ENCODE results near the gene ZNF287. TPM values are rescaled to one million over a fixed set of nuclear protein-coding genes. Genes with fewer than 3 reads are reported as not detected.
A peak's percentile ranks its signal among the peaks of the same experiment; 100 is the strongest.

Gene ZNF287
- total RNA-seq, 1 experiment from 2014 or later = 7.9 TPM

GRCh38 chr17:16511593-16511992 lies 57.4 kb downstream of the ZNF287 start:
- Mint-ChIP-seq H3K27ac (ENCODE audit: unreplicated experiment) (no peak overlapping the region), H3K4me1 (ENCODE audit: low read depth, unreplicated experiment) (peaks cover 21% of the 10 kb centered on the region), H3K4me3 (ENCODE audit: unreplicated experiment) (no peak overlapping the region), H3K36me3 (ENCODE audit: insufficient read depth, unreplicated experiment) (no peaks in the 10 kb centered on the region), H3K9me3 (ENCODE audit: unreplicated experiment) (peaks cover 21% of the 10 kb centered on the region), H3K27me3 (ENCODE audit: insufficient read depth, unreplicated experiment) (no peaks in the 10 kb centered on the region)
- no peak for TF ChIP-seq CTCF (IDR thresholded peaks at IDR 0.05; ENCODE audit: insufficient read depth in 1 of 2, low read depth in 1 of 2, low read length in 1 of 2, severe bottlenecking in 1 of 2, unreplicated experiment in 1 of 2)
- no peak for DNase-seq
- BruUV-seq (replicated peaks) = no TSS peak
- ChIA-PET POLR2A (interaction anchor here (0.6 kb wide), 1 partner anchor 469 kb away, joined by 14 read pairs; no protein-coding TSS in a partner anchor), CTCF (no interaction called here)
- H3K4me1 ChIP-seq = peaks cover 12% of the 10 kb centered on the region
- H3K36me3 ChIP-seq (ENCODE audit: control insufficient read depth, insufficient read depth, low read length) = no peaks in the 10 kb centered on the region
- H3K9me3 ChIP-seq = no peaks in the 10 kb centered on the region
- H3K4me3 ChIP-seq (ENCODE audit: low read depth, low read length) = no peak overlapping the region
- no peaks in the 10 kb centered on the region for H3K27me3 ChIP-seq (replicated peaks; ENCODE audit: control insufficient read depth, insufficient read depth, low read length)
- intact Hi-C loops (cut with micrococcal nuclease; ENCODE audit: unreplicated experiment) = no loop called here

GRCh38 chr17:16507918-16508533 lies 61.0 kb downstream of the ZNF287 start:
- H3K27me3 Mint-ChIP-seq (ENCODE audit: insufficient read depth, unreplicated experiment) = no peaks in the 10 kb centered on the region
- POLR2A ChIA-PET = no interaction called here
- BruUV-seq (replicated peaks) = no TSS peak
- Histone ChIP-seq H3K4me3 (ENCODE audit: low read depth, low read length) (no peak overlapping the region), H3K9me3 (no peaks in the 10 kb centered on the region), H3K4me1 (peaks cover 31% of the 10 kb centered on the region), H3K36me3 (ENCODE audit: control insufficient read depth, insufficient read depth, low read length) (no peaks in the 10 kb centered on the region), H3K27me3 (replicated peaks; ENCODE audit: control insufficient read depth, insufficient read depth, low read length) (no peaks in the 10 kb centered on the region)
- peaks cover 40% of the 10 kb centered on the region for H3K4me1 Mint-ChIP-seq (ENCODE audit: low read depth, unreplicated experiment)
- peaks cover 17% of the 10 kb centered on the region for H3K9me3 Mint-ChIP-seq (ENCODE audit: unreplicated experiment)
- intact Hi-C loops (cut with micrococcal nuclease; ENCODE audit: unreplicated experiment) = no loop called here
- H3K27ac Mint-ChIP-seq (ENCODE audit: unreplicated experiment) = no peak overlapping the region
- CTCF ChIA-PET = interaction anchor here (0.8 to 1.9 kb wide), 2 partner anchors 13 to 151 kb away, joined by 3 to 4 read pairs; no protein-coding TSS in a partner anchor
- H3K36me3 Mint-ChIP-seq (ENCODE audit: insufficient read depth, unreplicated experiment) = no peaks in the 10 kb centered on the region
- no peak overlapping the region for H3K4me3 Mint-ChIP-seq (ENCODE audit: unreplicated experiment)
- no peak for TF ChIP-seq CTCF (IDR thresholded peaks at IDR 0.05; ENCODE audit: insufficient read depth in 1 of 2, low read depth in 1 of 2, low read length in 1 of 2, severe bottlenecking in 1 of 2, unreplicated experiment in 1 of 2)
- DNase-seq = no peak

- Mint-ChIP-seq H3K36me3 (ENCODE audit: insufficient read depth, unreplicated experiment) (no peaks in the 10 kb centered on the region), H3K4me3 (ENCODE audit: unreplicated experiment) (no peak overlapping the region), H3K27me3 (ENCODE audit: insufficient read depth, unreplicated experiment) (no peaks in the 10 kb centered on the region), H3K9me3 (ENCODE audit: unreplicated experiment) (peaks cover 17% of the 10 kb centered on the region), H3K4me1 (ENCODE audit: low read depth, unreplicated experiment) (peaks cover 40% of the 10 kb centered on the region), H3K27ac (ENCODE audit: unreplicated experiment) (peak overlapping the region; percentile 77)
- POLR2A ChIA-PET = no interaction called here
- Histone ChIP-seq H3K27me3 (replicated peaks; ENCODE audit: control insufficient read depth, insufficient read depth, low read length) (no peaks in the 10 kb centered on the region), H3K4me1 (peaks cover 26% of the 10 kb centered on the region), H3K36me3 (ENCODE audit: control insufficient read depth, insufficient read depth, low read length) (no peaks in the 10 kb centered on the region), H3K9me3 (no peaks in the 10 kb centered on the region), H3K4me3 (ENCODE audit: low read depth, low read length) (no peak overlapping the region)
- TF ChIP-seq CTCF (IDR thresholded peaks at IDR 0.05; ENCODE audit: insufficient read depth in 1 of 2, low read depth in 1 of 2, low read length in 1 of 2, severe bottlenecking in 1 of 2, unreplicated experiment in 1 of 2) = no peak
- DNase-seq = no peak
- CTCF ChIA-PET = interaction anchor here (2.3 kb wide), 1 partner anchor 16 kb away, joined by 9 read pairs; no protein-coding TSS in a partner anchor
- no TSS peak for BruUV-seq (replicated peaks)
- intact Hi-C loops (cut with micrococcal nuclease; ENCODE audit: unreplicated experiment) = no loop called here
These were observed 62.8 kb downstream of the ZNF287 start for GRCh38 chr17:16506188-16506587.

All from Caco-2 (cell line).